Fibroblast of mammary gland (primary cell): ENCODE data around the gene ANKRD13D.

ENCODE experiments used
- DNase-seq: peaks from one replicate; pipeline ENCODE4 v3.0.0-alpha.2; 2010; ENCODE audit warnings: low read depth
- H3K4me3 ChIP-seq: 2 replicates; pipeline ENCODE4 v1.5.1; 2011; ENCODE audit warnings: low read depth, mild to moderate bottlenecking, low read length, moderate library complexity; ENCODE audit not compliant: control insufficient read depth
- TF ChIP-seq, protein P1 (sequence below): conservative IDR thresholded peaks from 2 replicates; pipeline ENCODE4 v1.5.1; 2011; ENCODE audit warnings: low read depth, low read length, inconsistent platforms; ENCODE audit not compliant: control insufficient read depth, insufficient read depth

ANKRD13D gene

DNA sequence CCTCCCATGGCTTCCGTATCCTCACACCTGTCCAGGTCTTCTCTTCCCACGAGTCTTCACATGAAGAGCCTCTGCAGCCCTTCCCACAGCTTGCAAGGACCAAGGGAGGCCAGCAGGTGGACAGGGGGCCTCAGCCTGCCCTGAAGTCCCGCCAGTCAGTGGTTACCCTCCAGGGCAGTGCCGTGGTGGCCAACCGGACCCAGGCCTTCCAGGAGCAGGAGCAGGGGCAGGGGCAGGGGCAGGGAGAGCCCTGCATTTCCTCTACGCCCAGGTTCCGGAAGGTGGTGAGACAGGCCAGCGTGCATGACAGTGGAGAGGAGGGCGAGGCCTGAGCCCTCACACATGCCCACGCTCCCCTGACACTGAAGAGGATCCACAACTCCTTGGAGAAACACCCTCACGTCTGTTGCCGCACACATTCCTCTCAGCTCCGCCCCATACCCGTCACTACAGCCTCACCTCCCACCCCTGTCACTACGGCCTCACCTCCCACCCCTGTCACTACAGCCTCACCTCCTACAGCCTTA lies 22.5 kb downstream of the ANKRD13D start:
- no peak for DNase-seq
- TF ChIP-seq, protein P1, sequence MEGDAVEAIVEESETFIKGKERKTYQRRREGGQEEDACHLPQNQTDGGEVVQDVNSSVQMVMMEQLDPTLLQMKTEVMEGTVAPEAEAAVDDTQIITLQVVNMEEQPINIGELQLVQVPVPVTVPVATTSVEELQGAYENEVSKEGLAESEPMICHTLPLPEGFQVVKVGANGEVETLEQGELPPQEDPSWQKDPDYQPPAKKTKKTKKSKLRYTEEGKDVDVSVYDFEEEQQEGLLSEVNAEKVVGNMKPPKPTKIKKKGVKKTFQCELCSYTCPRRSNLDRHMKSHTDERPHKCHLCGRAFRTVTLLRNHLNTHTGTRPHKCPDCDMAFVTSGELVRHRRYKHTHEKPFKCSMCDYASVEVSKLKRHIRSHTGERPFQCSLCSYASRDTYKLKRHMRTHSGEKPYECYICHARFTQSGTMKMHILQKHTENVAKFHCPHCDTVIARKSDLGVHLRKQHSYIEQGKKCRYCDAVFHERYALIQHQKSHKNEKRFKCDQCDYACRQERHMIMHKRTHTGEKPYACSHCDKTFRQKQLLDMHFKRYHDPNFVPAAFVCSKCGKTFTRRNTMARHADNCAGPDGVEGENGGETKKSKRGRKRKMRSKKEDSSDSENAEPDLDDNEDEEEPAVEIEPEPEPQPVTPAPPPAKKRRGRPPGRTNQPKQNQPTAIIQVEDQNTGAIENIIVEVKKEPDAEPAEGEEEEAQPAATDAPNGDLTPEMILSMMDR = no peak
- H3K4me3 ChIP-seq = no peak overlapping the region

DNA sequence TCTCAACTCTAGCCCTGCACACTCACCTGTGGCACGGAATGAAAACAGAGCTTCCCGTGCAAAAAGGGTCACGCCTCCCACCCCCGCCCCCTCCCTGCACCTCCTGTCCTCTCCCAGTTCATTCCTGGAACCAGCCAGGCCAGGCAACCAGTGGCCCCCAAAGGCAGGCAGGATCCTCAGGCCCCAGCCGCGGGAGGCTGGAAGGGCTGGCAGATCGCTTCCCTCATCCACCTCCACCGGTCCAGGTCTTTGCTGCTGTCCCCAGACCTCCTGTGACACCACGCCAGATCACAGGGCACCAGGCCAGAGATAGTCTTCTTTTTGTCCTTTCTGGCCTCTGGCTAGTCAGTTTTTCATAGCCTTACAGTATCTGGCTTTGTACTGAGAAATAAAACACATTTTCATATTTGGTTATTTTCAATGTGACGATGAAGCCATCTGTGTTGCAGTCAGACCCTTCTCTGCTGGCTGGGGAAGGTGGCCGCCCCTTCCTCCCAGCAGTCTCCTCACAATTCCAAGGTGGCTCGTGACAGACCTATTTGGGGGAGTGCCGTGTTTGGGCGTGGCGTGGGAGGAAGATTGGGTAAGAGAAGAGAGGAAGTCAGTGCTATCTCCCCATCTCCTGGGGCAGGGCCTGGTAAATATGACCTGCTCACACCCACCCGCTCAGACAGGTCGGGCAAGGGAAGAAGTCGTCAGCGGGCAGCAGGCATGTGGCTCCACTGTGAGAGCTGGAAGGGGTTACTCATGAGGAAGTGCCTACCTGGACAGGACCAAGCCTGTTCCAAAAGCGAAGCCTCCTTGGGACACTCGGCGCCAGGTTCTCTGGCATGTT lies 23.3 kb downstream of the ANKRD13D start:
- DNase-seq = no peak
- TF ChIP-seq, protein P1 = no peak
- H3K4me3 ChIP-seq = no peak overlapping the region

DNA sequence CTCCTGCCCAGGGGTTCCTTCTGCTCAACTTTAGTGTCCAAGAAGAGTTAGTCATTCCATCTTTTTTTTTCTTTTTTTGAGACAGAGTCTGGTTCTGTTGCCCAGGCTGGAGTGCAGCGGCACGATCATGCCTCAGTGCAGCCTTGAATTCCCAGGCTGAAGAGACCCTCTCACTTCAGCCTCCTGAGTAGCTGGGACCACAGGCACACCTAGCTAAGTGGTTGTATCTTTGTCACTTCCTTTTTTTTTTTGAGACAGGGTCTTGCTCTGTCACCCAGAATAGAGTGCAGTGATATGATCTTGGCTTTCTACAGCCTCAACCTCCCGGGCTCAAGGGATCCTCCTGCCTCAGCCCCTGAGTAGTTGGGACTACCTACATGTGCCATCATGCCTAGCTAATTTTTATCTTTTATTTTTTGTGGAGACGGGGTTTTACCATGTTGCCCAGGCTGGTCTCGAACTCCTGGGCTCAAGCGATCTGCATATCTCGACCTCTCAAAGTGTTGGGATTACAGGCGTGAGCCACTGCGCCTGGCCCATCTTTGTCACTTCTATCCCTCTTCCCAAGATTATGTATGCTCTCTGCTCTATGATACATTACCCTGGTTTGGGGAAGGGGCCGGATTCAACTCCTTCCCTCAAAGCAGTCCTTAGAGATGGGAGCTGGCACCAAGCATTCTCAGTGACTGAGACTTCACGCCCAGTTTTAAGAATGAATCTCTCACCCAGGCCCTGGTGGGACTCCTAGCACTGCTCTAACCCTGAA lies 24.2 kb downstream of the ANKRD13D start:
- no peak overlapping the region for H3K4me3 ChIP-seq
- TF ChIP-seq, protein P1 = no peak
- no peak for DNase-seq

DNA sequence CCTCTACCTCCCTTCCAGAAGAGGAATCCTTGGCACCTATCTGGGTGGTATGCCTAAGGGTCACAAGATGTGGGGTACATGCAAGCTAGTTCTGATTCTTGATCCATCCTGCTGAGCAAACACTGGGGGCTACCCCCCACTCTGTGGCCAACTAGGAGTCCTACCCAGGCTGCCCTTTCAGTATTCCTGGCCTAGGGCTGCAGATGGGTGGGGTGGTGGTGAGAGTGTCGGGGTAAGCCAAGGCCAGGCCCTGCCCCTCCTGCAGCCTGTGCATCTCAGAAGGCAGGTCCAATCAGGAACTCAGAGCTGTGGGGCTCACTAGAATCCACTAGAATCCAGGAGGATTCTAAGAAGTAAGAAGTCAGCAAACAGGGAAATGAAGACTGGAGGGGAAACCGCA lies 25.1 kb downstream of the ANKRD13D start:
- no peak for DNase-seq
- TF ChIP-seq, protein P1 = no peak
- H3K4me3 ChIP-seq = no peak overlapping the region

DNA sequence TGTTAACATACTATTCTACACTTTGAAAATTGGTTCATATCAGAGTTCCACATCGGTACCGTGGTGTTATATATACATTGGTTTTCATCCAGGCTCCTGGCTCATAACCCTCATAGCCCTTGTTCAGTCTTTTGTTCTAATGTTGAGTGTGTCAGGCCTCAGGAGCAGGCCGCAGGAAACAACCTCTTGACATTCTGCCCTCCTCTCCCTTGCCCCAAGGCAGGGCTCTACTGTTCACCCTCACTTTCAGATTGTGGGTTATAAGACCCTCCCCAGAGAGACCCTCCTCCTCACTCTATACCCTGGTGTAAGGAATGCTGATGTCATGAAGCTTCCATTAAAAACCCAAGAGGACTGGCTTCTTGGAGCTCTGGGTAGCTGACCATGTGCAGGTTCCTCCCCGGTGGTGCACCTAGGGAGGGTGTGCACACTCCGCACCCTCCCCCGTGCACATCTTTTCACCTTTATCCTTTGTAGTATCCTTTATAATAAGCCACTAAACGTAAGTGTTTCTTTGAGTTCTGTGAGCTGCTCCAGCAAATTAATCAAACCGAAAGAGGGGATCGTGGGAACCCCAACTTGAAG lies 26.3 kb downstream of the ANKRD13D start:
- H3K4me3 ChIP-seq = no peak overlapping the region
- TF ChIP-seq, protein P1 = no peak
- DNase-seq = no peak

DNA sequence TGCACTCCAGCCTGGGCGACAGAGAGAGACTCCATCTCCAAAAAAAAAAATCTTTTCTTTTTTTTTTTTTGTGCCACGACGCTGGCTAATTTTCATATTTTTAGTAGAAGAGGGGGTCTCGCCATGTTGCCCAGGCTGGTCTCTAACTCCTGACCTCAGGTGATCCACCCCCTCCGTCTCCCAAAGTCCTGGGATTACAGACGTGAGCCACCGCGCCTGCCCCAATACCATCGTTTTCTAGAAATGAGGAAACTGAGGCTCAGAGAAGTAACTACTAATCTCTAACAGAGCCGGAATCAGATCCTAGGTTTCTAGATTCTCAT lies 27.7 kb downstream of the ANKRD13D start:
- peak overlapping the region; percentile 87 for H3K4me3 ChIP-seq
- DNase-seq = no peak
- TF ChIP-seq, protein P1 = no peak
